ENCODE measurements around the gene GPR156. TPM values are rescaled to one million over a fixed set of nuclear protein-coding genes. Genes with fewer than 3 reads are reported as not detected.

The GPR156 gene
- total RNA-seq, 1 experiment from 2014 or later = 2.8 TPM

DNA sequence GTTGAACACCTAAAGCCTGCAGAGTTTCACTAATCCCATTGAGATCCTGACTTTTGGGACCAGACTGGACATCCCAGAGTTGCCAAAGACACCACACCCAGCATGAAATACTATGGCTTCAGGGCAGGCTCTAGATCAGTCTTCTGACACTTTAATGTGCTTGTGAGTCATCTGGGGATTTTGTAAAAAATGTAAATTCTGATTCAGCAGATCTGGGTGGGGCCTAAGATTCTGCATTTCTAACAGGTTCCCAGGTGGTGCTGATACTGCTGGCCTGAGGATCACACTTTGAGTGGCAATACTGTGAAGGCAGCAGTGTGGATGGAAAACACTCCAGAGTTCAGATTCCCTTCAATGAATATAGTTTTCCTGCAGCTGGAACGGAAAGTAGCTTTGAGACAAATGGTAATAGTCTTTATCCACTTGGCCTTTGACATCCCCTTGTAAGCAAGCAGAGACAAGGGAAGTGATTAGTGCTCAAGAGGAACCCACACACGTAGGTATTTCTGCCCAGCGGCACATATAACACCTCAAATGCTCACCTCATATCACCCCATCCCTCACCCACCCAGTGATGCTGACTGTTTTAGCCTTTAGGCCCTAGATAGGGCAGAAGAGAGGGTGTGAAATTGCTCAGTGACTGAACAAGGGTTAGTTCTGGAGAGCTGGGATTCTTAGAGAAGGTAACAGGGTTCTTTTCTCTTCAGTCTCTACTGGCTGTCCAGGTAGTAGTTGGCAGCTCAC lies 139.3 kb downstream of the GPR156 start:
- H3K79me2 ChIP-seq (ENCODE audit: low read depth) = no peaks in the 10 kb centered on the region
- peaks cover 69% of the 10 kb centered on the region for H3K4me1 ChIP-seq (replicated peaks; ENCODE audit: insufficient read depth)
- peak; percentile 56 to 89 for DNase-seq
- CTCF ChIA-PET = interaction anchor here (2.1 kb wide), 1 partner anchor 53 kb away, joined by 6 read pairs; no protein-coding TSS in a partner anchor
- no peaks in the 10 kb centered on the region for H3K27me3 ChIP-seq (ENCODE audit: insufficient read depth, low read depth)
- H4K20me1 ChIP-seq (ENCODE audit: insufficient read depth) = no peaks in the 10 kb centered on the region
- peak overlapping the region; percentile 78 for H3K27ac ChIP-seq
- H3K4me3 ChIP-seq = no peak overlapping the region
- TSS peak; percentile 19 for BruUV-seq (replicated peaks)
- H2AFZ ChIP-seq = no peak overlapping the region
- H3K9me2 ChIP-seq (ENCODE audit: insufficient read depth) = no peaks in the 10 kb centered on the region
- peak overlapping the region; percentile 54 for H3K4me2 ChIP-seq
- POLR2A ChIA-PET (ENCODE audit: unreplicated experiment) = interaction anchor here (2.6 kb wide), 1 partner anchor 51 kb away, joined by 51 read pairs; the partner anchor contains the start of gene GSK3B
- intact Hi-C loops (cut with micrococcal nuclease; ENCODE audit: unreplicated experiment) = no loop called here
- TF ChIP-seq EZH2 (IDR thresholded peaks at IDR 0.05; ENCODE audit: low read depth) (no peak), CTCF (conservative IDR thresholded peaks at IDR 0.05) (no peak)
- H3F3A ChIP-seq (ENCODE audit: insufficient read depth, low read depth) = peaks cover 47% of the 10 kb centered on the region
- H3K9me3 ChIP-seq (ENCODE audit: insufficient read depth, low read depth) = no peaks in the 10 kb centered on the region; the same call in 1 of the 2 replicates
- H3K36me3 ChIP-seq (ENCODE audit: low read depth) = no peaks in the 10 kb centered on the region

DNA sequence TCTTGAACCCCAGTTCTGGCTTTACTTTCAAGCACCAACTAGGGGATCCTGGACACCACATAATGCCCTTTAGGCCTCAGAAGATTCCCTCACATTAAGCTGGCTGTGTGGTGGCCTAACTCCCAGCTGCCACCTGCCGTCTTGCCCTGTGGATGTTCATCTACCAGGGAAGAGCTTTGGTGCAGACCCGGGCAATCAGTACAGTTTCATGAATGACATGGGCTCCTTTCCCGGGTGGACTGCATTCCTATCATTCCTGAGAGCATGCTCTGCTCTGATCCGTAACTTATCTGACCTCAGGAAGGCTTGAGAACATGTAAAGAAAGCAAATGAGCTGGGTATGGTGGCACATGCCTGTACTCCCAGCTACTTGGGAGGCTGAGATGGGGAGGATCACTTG lies 140.8 kb downstream of the GPR156 start:
- Histone ChIP-seq H4K20me1 (ENCODE audit: insufficient read depth) (no peaks in the 10 kb centered on the region), H3F3A (ENCODE audit: insufficient read depth, low read depth) (peaks cover 47% of the 10 kb centered on the region), H3K4me2 (peak overlapping the region; percentile 40), H3K9me2 (ENCODE audit: insufficient read depth) (no peaks in the 10 kb centered on the region), H2AFZ (no peak overlapping the region), H3K27ac (peak overlapping the region; percentile 78), H3K4me3 (no peak overlapping the region), H3K27me3 (ENCODE audit: insufficient read depth, low read depth) (no peaks in the 10 kb centered on the region), H3K36me3 (ENCODE audit: low read depth) (no peaks in the 10 kb centered on the region), H3K79me2 (ENCODE audit: low read depth) (no peaks in the 10 kb centered on the region), H3K9me3 (ENCODE audit: insufficient read depth, low read depth) (no peaks in the 10 kb centered on the region; the same call in 1 of the 2 replicates), H3K4me1 (replicated peaks; ENCODE audit: insufficient read depth) (peaks cover 59% of the 10 kb centered on the region)
- no TSS peak for BruUV-seq (replicated peaks)
- peak; percentile 63 to 71 for DNase-seq
- CTCF ChIA-PET = interaction anchor here (0.6 to 2.1 kb wide), 3 partner anchors 49 to 204 kb away, joined by 4 to 11 read pairs (median 6); partner anchors contain the start of gene GSK3B
- no peak for TF ChIP-seq EZH2 (IDR thresholded peaks at IDR 0.05; ENCODE audit: low read depth)
- TF ChIP-seq CTCF (conservative IDR thresholded peaks at IDR 0.05) = no peak
- intact Hi-C loops (cut with micrococcal nuclease; ENCODE audit: unreplicated experiment) = loop anchor here (1.0 kb wide), 1 partner anchor 49 kb away; no protein-coding TSS in a partner anchor
- POLR2A ChIA-PET (ENCODE audit: unreplicated experiment) = interaction anchor here (0.6 to 2.6 kb wide), 2 partner anchors 49 to 309 kb away, joined by 9 to 51 read pairs; partner anchors contain the start of gene GSK3B

GRCh38 chr3:120143676-120144075 lies 141.3 kb downstream of the GPR156 start:
- H3K79me2 ChIP-seq (ENCODE audit: low read depth) = no peaks in the 10 kb centered on the region
- ChIA-PET CTCF (interaction anchor here (0.6 to 2.1 kb wide), 3 partner anchors 35 to 51 kb away, joined by 3 to 11 read pairs (median 6); partner anchors contain the start of gene GSK3B), POLR2A (ENCODE audit: unreplicated experiment) (interaction anchor here (0.6 to 2.6 kb wide), 2 partner anchors 49 to 825 kb away, joined by 3 to 51 read pairs; partner anchors contain the start of gene GSK3B)
- H3K36me3 ChIP-seq (ENCODE audit: low read depth) = no peaks in the 10 kb centered on the region
- H2AFZ ChIP-seq = no peak overlapping the region
- intact Hi-C loops (cut with micrococcal nuclease; ENCODE audit: unreplicated experiment) = loop anchor here (1.0 kb wide), 1 partner anchor 48 kb away; no protein-coding TSS in a partner anchor
- H3K4me1 ChIP-seq (replicated peaks; ENCODE audit: insufficient read depth) = peaks cover 53% of the 10 kb centered on the region
- no peaks in the 10 kb centered on the region; the same call in 1 of the 2 replicates for H3K9me3 ChIP-seq (ENCODE audit: insufficient read depth, low read depth)
- peak in 1 of 2 experiments; percentile 43 for DNase-seq
- BruUV-seq (replicated peaks) = no TSS peak
- H3K27me3 ChIP-seq (ENCODE audit: insufficient read depth, low read depth) = no peaks in the 10 kb centered on the region
- H3F3A ChIP-seq (ENCODE audit: insufficient read depth, low read depth) = peaks cover 47% of the 10 kb centered on the region
- H3K4me3 ChIP-seq = no peak overlapping the region
- no peak for TF ChIP-seq EZH2 (IDR thresholded peaks at IDR 0.05; ENCODE audit: low read depth)
- no peak for TF ChIP-seq CTCF (conservative IDR thresholded peaks at IDR 0.05)
- H3K9me2 ChIP-seq (ENCODE audit: insufficient read depth) = no peaks in the 10 kb centered on the region
- H3K4me2 ChIP-seq = peak overlapping the region; percentile 40; the same call in 1 of the 2 replicates
- 0 out of 2 replicates have a peak overlapping the region, but pooled peaks have one; percentile 78 for H3K27ac ChIP-seq
- H4K20me1 ChIP-seq (ENCODE audit: insufficient read depth) = no peaks in the 10 kb centered on the region

Measured in PC-9 (cell line).